Endothelial cell (in vitro differentiated cells): ENCODE data around the gene MUSK. TPM values are rescaled to one million over a fixed set of nuclear protein-coding genes. Genes with fewer than 3 reads are reported as not detected.
"Not testable (repeated sequence)": the region's sequence is repeated elsewhere in the genome, so short reads cannot be mapped to it uniquely, and the experiment has no call there.

Experiments
- DNase-seq: peaks from one replicate; pipeline ENCODE4 v3.0.0; 2021; ENCODE audit warnings: low spot score
- H3K27ac Mint-ChIP-seq: one replicate; pipeline ENCODE4 v1.8.0; 2021; ENCODE audit warnings: mixed read lengths, inconsistent platforms; ENCODE audit not compliant: unreplicated experiment
- H3K27me3 Mint-ChIP-seq: one replicate; pipeline ENCODE4 v1.8.0; 2021; ENCODE audit warnings: mild to moderate bottlenecking, moderate library complexity, mixed read lengths, inconsistent platforms; ENCODE audit not compliant: unreplicated experiment
- H3K36me3 Mint-ChIP-seq: one replicate; pipeline ENCODE4 v1.8.0; 2021; ENCODE audit warnings: mild to moderate bottlenecking, low read depth, mixed read lengths, inconsistent platforms; ENCODE audit not compliant: unreplicated experiment
- H3K4me1 Mint-ChIP-seq: one replicate; pipeline ENCODE4 v1.8.0; 2021; ENCODE audit warnings: mild to moderate bottlenecking, mixed read lengths, inconsistent platforms; ENCODE audit not compliant: unreplicated experiment
- H3K4me3 Mint-ChIP-seq: one replicate; pipeline ENCODE4 v1.8.0; 2021; ENCODE audit warnings: mild to moderate bottlenecking, mixed read lengths, inconsistent platforms; ENCODE audit not compliant: unreplicated experiment
- H3K9me3 Mint-ChIP-seq: one replicate; pipeline ENCODE4 v1.8.0; 2021; ENCODE audit warnings: mixed read lengths, inconsistent platforms; ENCODE audit not compliant: unreplicated experiment
- CTCF ChIP-seq: fragments of 200-600 bp; sonication (generic); IDR thresholded peaks from one replicate; pipeline ENCODE4 v1.5.0; 2021; ENCODE audit warnings: antibody characterized with exemption; ENCODE audit not compliant: unreplicated experiment
- total RNA-seq: library from RNA; stranded (reverse); fragmentation: NEBNext Ultra II Directional; extraction: Animal tissue kit (Norgen Biotek cat#: 25700); gene quantifications from one replicate; pipeline ENCODE4 v1.2.1, GENCODE V29; 2021; ENCODE audit not compliant: unreplicated experiment

The MUSK gene
- total RNA-seq, 1 donor from 2014 or later, result not detected

- H3K36me3 Mint-ChIP-seq, result no peaks in the 10 kb centered on the region
- no peak overlapping the region for H3K4me3 Mint-ChIP-seq
- H3K4me1 Mint-ChIP-seq, result no peaks in the 10 kb centered on the region
- TF ChIP-seq CTCF, result no peak
- DNase-seq, result no peak
- H3K27ac Mint-ChIP-seq, result no peak overlapping the region
- no peaks in the 10 kb centered on the region for H3K27me3 Mint-ChIP-seq
- no peaks in the 10 kb centered on the region for H3K9me3 Mint-ChIP-seq
These were observed 115.7 kb downstream of the MUSK start for GRCh38 chr9:110784309-110784708.

GRCh38 chr9:110785166-110785565, 116.6 kb downstream of the MUSK start:
- H3K27ac Mint-ChIP-seq, result no peak overlapping the region
- no peak for TF ChIP-seq CTCF
- H3K4me3 Mint-ChIP-seq, result no peak overlapping the region

GRCh38 chr9:110788396-110788795, 119.8 kb downstream of the MUSK start:
- H3K27me3 Mint-ChIP-seq, H3K4me3 Mint-ChIP-seq: not testable (repeated sequence)

More at GRCh38 chr9:110785166-110785565, 116.6 kb downstream of the MUSK start:
- no peaks in the 10 kb centered on the region for H3K36me3 Mint-ChIP-seq
- no peaks in the 10 kb centered on the region for H3K4me1 Mint-ChIP-seq
- no peaks in the 10 kb centered on the region for H3K27me3 Mint-ChIP-seq
- no peak for DNase-seq
- H3K9me3 Mint-ChIP-seq, result no peaks in the 10 kb centered on the region

GRCh38 chr9:110788871-110789270, 120.3 kb downstream of the MUSK start:
- Mint-ChIP-seq H3K9me3 (no peaks in the 10 kb centered on the region), H3K27me3 (no peaks in the 10 kb centered on the region), H3K27ac (no peak overlapping the region), H3K4me3 (no peak overlapping the region), H3K36me3 (no peaks in the 10 kb centered on the region), H3K4me1 (no peaks in the 10 kb centered on the region)
- no peak for DNase-seq
- TF ChIP-seq CTCF, result no peak

More at GRCh38 chr9:110788396-110788795, 119.8 kb downstream of the MUSK start:
- H3K36me3 Mint-ChIP-seq, H3K9me3 Mint-ChIP-seq, H3K4me1 Mint-ChIP-seq, H3K27ac Mint-ChIP-seq, DNase-seq: not testable (repeated sequence)

- DNase-seq, result no peak
- H3K36me3 Mint-ChIP-seq, result no peaks in the 10 kb centered on the region
- no peak overlapping the region for H3K4me3 Mint-ChIP-seq
- TF ChIP-seq CTCF, result no peak
- no peaks in the 10 kb centered on the region for H3K4me1 Mint-ChIP-seq
- no peaks in the 10 kb centered on the region for H3K27me3 Mint-ChIP-seq
- H3K9me3 Mint-ChIP-seq, result no peaks in the 10 kb centered on the region
- H3K27ac Mint-ChIP-seq, result no peak overlapping the region
These were observed 129.0 kb downstream of the MUSK start for GRCh38 chr9:110797611-110798010.

GRCh38 chr9:110799396-110799795, 130.8 kb downstream of the MUSK start:
- no peaks in the 10 kb centered on the region for H3K27me3 Mint-ChIP-seq
- DNase-seq, result no peak
- no peaks in the 10 kb centered on the region for H3K4me1 Mint-ChIP-seq
- H3K4me3 Mint-ChIP-seq, result no peak overlapping the region
- no peaks in the 10 kb centered on the region for H3K36me3 Mint-ChIP-seq
- no peak overlapping the region for H3K27ac Mint-ChIP-seq
- no peak for TF ChIP-seq CTCF
- no peaks in the 10 kb centered on the region for H3K9me3 Mint-ChIP-seq
